Panc1 (cell line): Measurements from ENCODE around the gene KBTBD12. TPM values are rescaled to one million over a fixed set of nuclear protein-coding genes. Genes with fewer than 3 reads are reported as not detected.
A peak's percentile ranks its signal among the peaks of the same experiment; 100 is the strongest.

Experiments used
- ATAC-seq: fragments of 200-7000 bp; cut with Tn5 transposase; 2 replicates; pipeline ENCODE4 v1.9.1; 2020; ENCODE audit warnings: mild to moderate bottlenecking, moderate library complexity
- BruUV-seq: library from RNA; stranded (reverse); fragments of 400-500 nt; replicated peaks from 2 replicates; lab custom pipeline; 2021; lab: Mats Ljungman, UMichigan
- CTCF ChIA-PET: fragments of 300-600 bp; sonication (Branson Sonifier 250); formaldehyde crosslinking; loops from one replicate; lab custom pipeline; 2022; ENCODE audit warnings: antibody characterized with exemption; lab: Charles Lee
- POLR2A ChIA-PET: fragments of 300-600 bp; sonication (Branson Sonifier 250); formaldehyde crosslinking; loops from one replicate; lab custom pipeline; 2022; ENCODE audit warnings: antibody characterized with exemption; lab: Charles Lee
- DNase-seq: peaks from one replicate; pipeline ENCODE4 v3.0.0-alpha.2; 2010; ENCODE audit warnings: low read depth, low spot score
- H3K27ac ChIP-seq: 2 replicates; pipeline ENCODE4 v1.5.1; 2011; ENCODE audit warnings: mild to moderate bottlenecking, low read length, inconsistent platforms
- H3K27me3 ChIP-seq: fragments of 200-500 bp; sonication (Bioruptor generic); 2 replicates; pipeline ENCODE4 v1.6.0; 2014; ENCODE audit warnings: low read length, inconsistent platforms; ENCODE audit not compliant: control insufficient read depth, insufficient read depth
- H3K36me3 ChIP-seq: fragments of 200-500 bp; sonication (Bioruptor generic); 2 replicates; pipeline ENCODE4 v1.5.1; 2014; ENCODE audit warnings: inconsistent platforms, mild to moderate bottlenecking, low read length, moderate library complexity; ENCODE audit not compliant: control insufficient read depth, insufficient read depth
- H3K4me1 ChIP-seq: 2 replicates; pipeline ENCODE4 v1.5.1; 2011; ENCODE audit warnings: inconsistent platforms, mild to moderate bottlenecking, low read length, moderate library complexity; ENCODE audit not compliant: control insufficient read depth, insufficient read depth
- H3K4me3 ChIP-seq, 2 experiments: 2 replicates each; pipeline ENCODE4 v1.5.1; 2011 to 2012; ENCODE audit warnings: low read depth in 2 of 2, low read length in 2 of 2, mild to moderate bottlenecking in 2 of 2, inconsistent platforms in 1 of 2, moderate library complexity in 1 of 2
- H3K9me3 ChIP-seq: fragments of 200-500 bp; sonication (Bioruptor generic); 2 replicates; pipeline ENCODE4 v1.5.1; 2014; ENCODE audit warnings: low read depth, mild to moderate bottlenecking, inconsistent platforms, low read length, moderate library complexity; ENCODE audit not compliant: control insufficient read depth, insufficient read depth
- POLR2AphosphoS5 ChIP-seq: IDR thresholded peaks from 2 replicates; pipeline ENCODE4 v1.6.1; 2012; ENCODE audit warnings: mild to moderate bottlenecking, low read depth, low read length, moderate library complexity
- SIN3A ChIP-seq: IDR thresholded peaks from 2 replicates; pipeline ENCODE4 v1.6.1; 2012; ENCODE audit warnings: low read depth, mild to moderate bottlenecking, low read length, moderate library complexity, borderline replicate concordance; ENCODE audit not compliant: insufficient read depth
- TCF7L2 ChIP-seq: IDR thresholded peaks from 2 replicates; pipeline ENCODE4 v1.6.1; 2011; ENCODE audit warnings: mild to moderate bottlenecking, low read depth, low read length, inconsistent platforms
- in situ Hi-C: cut with HindIII; loops from 2 replicates; pipeline ENCODE4 v1.10.0; 2016; ENCODE audit warnings: low sequenced_read_pairs, low pct_unique_long_range_greater_than_20kb
- intact Hi-C: fragments of 100-400 bp; cut with micrococcal nuclease; formaldehyde crosslinking; loops from one replicate; pipeline ENCODE4 v1.10.0; 2022; ENCODE audit not compliant: unreplicated experiment
- total RNA-seq: library from RNA; stranded (reverse); gene quantifications from one replicate; pipeline ENCODE4 v1.2.1, GENCODE V29; 2021; ENCODE audit not compliant: unreplicated experiment
- TF ChIP-seq, protein P1 (sequence below): fragments of 450-650 bp; IDR thresholded peaks from 2 replicates; pipeline ENCODE4 v1.5.1; 2017; ENCODE audit warnings: mild to moderate bottlenecking
- TF ChIP-seq, protein P2 (sequence below), 2 experiments: IDR thresholded peaks; 2 replicates each; pipeline ENCODE4 v1.6.1; 2011 to 2012; ENCODE audit warnings: low read depth in 2 of 2, control low read depth in 1 of 2, low read length in 1 of 2, mild to moderate bottlenecking in 1 of 2, moderate library complexity in 1 of 2; ENCODE audit not compliant: insufficient read depth in 1 of 2

KBTBD12 gene
- total RNA-seq, 1 experiment from 2014 or later = 0.28 TPM

DNA sequence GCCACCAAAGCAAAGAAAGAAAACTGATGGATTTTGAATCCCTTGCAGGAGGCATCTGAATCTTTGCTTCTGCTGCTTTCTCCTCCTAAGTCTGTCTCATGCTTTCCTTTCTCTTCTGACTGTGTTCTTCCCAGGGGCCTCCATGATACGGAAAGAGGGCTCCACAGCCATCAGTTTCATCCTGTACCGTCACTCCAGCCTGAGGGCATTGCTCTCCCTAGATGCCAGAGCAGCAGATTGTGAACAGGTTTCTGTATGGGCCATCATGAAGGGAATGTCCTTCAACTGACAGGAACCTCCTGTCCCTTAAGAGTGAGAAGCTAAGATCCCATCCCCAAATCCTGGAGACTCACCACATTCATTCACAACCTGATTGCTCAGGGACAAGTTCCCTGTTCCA is 59.2 kb downstream of the KBTBD12 start:
- in situ Hi-C loops (no loop called here), intact Hi-C loops (loop anchor here (5.0 kb wide), 2 partner anchors 122 to 322 kb away; no protein-coding TSS in a partner anchor)
- no peaks in the 10 kb centered on the region for H3K4me1 ChIP-seq
- no TSS peak for BruUV-seq
- no peaks in the 10 kb centered on the region for H3K36me3 ChIP-seq
- no peak overlapping the region for H3K27ac ChIP-seq
- H3K4me3 ChIP-seq = no peak overlapping the region
- no peaks in the 10 kb centered on the region for H3K9me3 ChIP-seq
- CTCF ChIA-PET = no interaction called here
- TF ChIP-seq SIN3A = no peak
- ATAC-seq = no peak
- no peak for DNase-seq
- POLR2A ChIA-PET = interaction anchor here (0.5 kb wide), 1 partner anchor 81 kb away, joined by 3 read pairs; no protein-coding TSS in a partner anchor
- peaks cover 26% of the 10 kb centered on the region for H3K27me3 ChIP-seq

DNA sequence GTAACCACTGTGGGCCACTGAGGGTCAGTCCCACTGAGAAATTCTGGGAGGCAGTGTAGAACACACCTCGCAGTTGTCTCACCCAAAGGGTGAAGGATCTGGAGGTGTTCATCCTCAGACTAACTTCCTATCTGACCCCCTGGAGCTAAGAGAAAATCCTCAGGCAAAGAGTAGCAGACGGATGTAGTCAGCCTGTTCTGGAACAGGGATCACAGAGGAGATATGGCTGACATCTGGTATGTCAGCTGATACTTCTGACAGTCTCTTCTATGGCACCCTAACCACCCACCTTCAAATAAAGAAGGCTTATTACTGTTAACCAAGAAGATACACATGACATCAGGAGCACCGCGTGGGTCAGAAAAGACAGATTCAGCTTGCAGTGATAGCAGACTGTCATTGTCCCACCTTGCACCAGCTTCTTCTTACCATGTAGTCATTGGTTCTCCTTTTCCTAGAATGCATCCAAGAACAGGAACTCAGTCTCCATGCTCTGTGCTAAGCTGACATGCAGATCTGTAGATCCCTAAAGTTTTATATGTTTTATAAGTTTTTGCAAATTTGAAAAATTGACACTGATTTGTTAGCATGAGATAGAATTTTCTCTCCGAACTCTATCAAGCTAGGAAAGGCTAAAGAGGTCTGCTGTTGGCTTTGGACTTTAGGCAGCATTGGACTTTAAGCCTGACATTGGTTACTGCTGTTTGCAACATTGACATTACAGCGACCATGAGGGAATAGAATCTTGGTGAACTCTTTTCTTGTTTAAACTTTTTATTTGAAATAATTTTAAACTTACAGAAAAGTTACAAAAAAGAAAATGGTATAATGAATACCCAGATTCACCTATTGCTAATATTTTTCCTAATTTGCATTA is 60.4 kb downstream of the KBTBD12 start:
- Histone ChIP-seq H3K4me1 (no peaks in the 10 kb centered on the region), H3K36me3 (no peaks in the 10 kb centered on the region), H3K27ac (no peak overlapping the region), H3K27me3 (peaks cover 22% of the 10 kb centered on the region), H3K4me3 (no peak overlapping the region), H3K9me3 (no peaks in the 10 kb centered on the region)
- in situ Hi-C loops (no loop called here), intact Hi-C loops (no loop called here)
- ATAC-seq = peak; percentile 52; the same call in 1 of the 2 replicates
- BruUV-seq = no TSS peak
- DNase-seq = no peak
- ChIA-PET CTCF (interaction anchor here (0.6 kb wide), 1 partner anchor 282 kb away, joined by 5 read pairs; no protein-coding TSS in a partner anchor), POLR2A (no interaction called here)
- TF ChIP-seq TCF7L2 = no peak
- TF ChIP-seq, protein P1, sequence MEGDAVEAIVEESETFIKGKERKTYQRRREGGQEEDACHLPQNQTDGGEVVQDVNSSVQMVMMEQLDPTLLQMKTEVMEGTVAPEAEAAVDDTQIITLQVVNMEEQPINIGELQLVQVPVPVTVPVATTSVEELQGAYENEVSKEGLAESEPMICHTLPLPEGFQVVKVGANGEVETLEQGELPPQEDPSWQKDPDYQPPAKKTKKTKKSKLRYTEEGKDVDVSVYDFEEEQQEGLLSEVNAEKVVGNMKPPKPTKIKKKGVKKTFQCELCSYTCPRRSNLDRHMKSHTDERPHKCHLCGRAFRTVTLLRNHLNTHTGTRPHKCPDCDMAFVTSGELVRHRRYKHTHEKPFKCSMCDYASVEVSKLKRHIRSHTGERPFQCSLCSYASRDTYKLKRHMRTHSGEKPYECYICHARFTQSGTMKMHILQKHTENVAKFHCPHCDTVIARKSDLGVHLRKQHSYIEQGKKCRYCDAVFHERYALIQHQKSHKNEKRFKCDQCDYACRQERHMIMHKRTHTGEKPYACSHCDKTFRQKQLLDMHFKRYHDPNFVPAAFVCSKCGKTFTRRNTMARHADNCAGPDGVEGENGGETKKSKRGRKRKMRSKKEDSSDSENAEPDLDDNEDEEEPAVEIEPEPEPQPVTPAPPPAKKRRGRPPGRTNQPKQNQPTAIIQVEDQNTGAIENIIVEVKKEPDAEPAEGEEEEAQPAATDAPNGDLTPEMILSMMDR = no peak
- TF ChIP-seq, protein P2, sequence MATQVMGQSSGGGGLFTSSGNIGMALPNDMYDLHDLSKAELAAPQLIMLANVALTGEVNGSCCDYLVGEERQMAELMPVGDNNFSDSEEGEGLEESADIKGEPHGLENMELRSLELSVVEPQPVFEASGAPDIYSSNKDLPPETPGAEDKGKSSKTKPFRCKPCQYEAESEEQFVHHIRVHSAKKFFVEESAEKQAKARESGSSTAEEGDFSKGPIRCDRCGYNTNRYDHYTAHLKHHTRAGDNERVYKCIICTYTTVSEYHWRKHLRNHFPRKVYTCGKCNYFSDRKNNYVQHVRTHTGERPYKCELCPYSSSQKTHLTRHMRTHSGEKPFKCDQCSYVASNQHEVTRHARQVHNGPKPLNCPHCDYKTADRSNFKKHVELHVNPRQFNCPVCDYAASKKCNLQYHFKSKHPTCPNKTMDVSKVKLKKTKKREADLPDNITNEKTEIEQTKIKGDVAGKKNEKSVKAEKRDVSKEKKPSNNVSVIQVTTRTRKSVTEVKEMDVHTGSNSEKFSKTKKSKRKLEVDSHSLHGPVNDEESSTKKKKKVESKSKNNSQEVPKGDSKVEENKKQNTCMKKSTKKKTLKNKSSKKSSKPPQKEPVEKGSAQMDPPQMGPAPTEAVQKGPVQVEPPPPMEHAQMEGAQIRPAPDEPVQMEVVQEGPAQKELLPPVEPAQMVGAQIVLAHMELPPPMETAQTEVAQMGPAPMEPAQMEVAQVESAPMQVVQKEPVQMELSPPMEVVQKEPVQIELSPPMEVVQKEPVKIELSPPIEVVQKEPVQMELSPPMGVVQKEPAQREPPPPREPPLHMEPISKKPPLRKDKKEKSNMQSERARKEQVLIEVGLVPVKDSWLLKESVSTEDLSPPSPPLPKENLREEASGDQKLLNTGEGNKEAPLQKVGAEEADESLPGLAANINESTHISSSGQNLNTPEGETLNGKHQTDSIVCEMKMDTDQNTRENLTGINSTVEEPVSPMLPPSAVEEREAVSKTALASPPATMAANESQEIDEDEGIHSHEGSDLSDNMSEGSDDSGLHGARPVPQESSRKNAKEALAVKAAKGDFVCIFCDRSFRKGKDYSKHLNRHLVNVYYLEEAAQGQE (IDR thresholded peaks at IDR 0.05; ENCODE audit: insufficient read depth in 1 of 2, low read depth in 2 of 2, low read length in 1 of 2) = no peak
- TF ChIP-seq SIN3A = no peak
- no peak for TF ChIP-seq POLR2AphosphoS5
